GM11168 (cell line): ENCODE data around the gene DBX1.
"Not testable (repeated sequence)": the region's sequence is repeated elsewhere in the genome, so short reads cannot be mapped to it uniquely, and the experiment has no call there.

Experiments used
- in situ Hi-C: fragments of 300-500 bp; cut with MboI; formaldehyde crosslinking; loops from one replicate; pipeline ENCODE4 v1.12.0; 2022; ENCODE audit warnings: low sequenced_read_pairs; ENCODE audit not compliant: unreplicated experiment

DBX1 gene, protein sequence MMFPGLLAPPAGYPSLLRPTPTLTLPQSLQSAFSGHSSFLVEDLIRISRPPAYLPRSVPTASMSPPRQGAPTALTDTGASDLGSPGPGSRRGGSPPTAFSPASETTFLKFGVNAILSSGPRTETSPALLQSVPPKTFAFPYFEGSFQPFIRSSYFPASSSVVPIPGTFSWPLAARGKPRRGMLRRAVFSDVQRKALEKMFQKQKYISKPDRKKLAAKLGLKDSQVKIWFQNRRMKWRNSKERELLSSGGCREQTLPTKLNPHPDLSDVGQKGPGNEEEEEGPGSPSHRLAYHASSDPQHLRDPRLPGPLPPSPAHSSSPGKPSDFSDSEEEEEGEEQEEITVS

DNA sequence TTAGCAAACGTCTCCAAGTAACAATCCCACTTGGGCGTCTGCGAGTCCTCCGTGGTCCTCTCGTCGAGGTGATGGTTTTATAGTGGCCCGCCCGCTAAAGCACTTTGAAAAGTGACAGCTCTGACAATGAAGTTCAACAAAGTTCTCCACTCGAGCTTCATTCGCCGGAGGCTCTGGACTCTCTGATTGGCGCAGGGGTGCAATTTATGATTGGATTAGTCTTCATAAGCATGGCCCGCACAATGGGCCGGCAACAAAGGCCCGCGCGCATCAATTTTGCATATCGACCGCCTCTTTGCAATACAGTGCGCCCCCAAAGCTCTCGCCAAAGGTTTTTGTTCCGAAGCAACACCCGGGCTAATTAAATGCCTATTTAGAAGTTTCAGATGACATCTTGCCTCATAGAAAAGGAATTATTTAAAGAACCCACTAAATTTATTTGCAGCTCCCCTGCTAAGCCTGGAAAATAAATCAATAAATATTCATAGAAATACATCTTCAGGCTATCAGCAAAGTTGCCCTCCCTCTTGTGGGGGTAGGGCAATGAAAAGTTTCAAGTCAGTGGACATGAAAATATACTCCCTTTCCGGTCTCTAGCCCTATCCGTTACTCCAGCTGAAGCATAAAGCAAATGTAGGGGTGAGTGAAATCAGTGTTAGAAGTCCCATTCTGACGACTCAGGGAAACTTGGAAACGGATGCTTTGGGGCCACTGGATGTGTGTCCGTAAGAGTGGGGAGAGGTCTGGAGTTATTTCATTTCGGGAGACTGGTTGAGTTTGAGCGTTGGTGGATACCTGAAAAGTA lies at the start of gene DBX1:
DBX1 (minus strand) TSS at position 51 of the 805 bp plus-strand sequence. CDS start 151 bp downstream, outside the sequence.
- in situ Hi-C loops = no loop called here

DNA sequence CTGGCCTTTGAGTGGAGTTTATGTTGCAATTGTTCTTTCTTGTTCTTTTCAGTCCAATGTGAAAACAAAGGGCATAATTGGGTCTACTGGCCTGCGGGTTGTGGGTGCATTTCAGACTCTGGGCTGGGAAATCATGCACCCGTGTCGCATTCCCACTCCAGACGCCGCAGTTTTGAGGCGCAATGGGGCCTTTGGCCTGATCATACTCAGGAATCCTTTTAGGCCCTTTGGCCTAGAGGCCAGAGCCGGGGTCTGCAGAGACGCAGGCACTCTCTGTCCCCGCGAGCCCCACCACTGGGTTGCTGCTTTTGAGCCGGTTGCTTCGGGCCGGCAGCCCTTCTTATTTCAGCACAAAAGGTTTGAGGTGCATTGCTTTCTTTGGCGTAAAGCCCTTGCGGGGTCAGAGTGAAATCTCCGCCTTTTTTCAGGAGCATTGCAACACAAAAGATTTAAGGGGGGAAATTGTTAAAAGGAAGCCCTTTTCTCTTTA lies 48.4 kb upstream of the DBX1 start:
- in situ Hi-C loops = no loop called here

DNA sequence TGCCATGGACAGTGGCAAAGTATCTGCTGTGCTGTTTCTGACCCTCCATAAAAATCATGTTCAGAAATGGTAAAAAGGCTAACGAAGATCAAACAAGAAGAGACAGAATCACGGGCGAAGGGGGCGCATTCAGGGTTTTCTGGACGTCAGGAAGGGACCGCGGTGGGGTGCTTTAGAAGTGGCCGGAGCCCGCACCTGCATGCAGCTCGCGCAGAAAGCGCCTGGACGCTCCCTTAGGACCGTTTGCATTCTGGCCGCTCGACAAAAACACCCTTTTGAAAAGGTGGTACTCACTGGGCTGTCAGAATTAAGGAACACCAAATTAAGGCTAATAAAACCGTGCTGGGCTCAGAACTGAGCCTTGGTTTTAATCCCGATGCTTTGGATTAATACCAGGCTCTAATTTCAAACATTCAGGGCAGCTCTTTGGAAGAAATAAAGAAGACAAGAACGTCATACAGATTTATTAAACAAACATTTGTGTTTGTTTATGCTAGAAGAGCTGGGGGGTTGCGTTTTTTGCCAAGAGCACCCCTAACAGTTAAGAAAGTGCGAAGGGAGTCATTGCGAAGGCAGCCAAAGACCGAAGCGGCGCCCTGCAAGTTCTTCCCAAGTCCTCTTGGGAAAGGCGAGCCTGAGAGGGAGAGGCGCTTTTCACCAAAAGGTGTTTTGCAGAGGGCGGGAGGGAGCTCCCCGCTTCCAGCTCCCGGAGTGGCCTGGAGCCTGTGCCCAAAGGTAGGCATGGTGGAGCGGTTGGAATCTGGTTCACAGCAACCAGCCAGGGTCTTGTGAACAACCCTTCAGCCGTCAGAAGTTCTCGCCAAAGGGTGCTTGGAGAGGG lies 47.7 kb upstream of the DBX1 start:
- in situ Hi-C loops = no loop called here

- in situ Hi-C loops = no loop called here
Measured at GRCh38 chr11:20205807-20206206, 45.5 kb upstream of the DBX1 start.

DNA sequence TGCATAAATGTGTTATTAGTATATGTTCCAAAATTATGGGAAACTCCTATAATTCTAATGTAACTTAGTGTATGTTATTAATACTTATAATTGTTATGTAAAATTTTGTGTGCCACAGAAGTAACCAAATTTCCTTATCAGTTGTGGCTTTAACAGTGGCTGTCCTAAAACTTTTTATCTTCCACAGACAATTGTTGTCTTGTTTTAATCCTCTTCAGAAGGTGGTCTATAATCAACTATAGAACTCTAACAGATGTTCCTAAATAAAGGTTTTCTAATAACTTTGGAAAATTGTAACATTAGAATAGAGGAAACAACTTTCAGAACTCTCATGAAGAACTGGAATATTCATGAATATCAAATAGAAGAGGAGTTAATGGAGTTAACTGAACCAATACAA lies 44.4 kb upstream of the DBX1 start:
- in situ Hi-C loops = no loop called here

- in situ Hi-C loops = no loop called here
Measured at GRCh38 chr11:20203831-20204230, 43.6 kb upstream of the DBX1 start.

DNA sequence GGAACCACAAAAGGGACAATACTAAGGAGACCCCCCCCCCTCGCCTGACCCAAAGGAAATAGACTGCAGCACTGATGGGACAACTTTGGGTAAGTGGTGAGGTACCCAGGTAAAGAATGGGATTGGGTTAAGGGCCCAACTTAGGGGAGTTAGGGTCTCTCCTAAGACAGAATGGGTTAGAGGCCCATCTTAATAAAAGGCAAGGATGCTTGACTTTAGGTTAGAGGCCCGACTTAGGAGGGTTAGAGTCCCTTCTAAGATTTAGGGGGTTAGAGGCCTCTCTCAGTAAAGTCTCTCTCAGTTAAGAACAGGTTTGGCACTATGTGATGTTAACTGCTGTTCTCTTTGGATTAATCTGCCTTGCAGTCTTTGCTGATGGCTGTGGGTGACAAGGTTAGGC lies 41.0 kb upstream of the DBX1 start:
- in situ Hi-C loops = no loop called here

DNA sequence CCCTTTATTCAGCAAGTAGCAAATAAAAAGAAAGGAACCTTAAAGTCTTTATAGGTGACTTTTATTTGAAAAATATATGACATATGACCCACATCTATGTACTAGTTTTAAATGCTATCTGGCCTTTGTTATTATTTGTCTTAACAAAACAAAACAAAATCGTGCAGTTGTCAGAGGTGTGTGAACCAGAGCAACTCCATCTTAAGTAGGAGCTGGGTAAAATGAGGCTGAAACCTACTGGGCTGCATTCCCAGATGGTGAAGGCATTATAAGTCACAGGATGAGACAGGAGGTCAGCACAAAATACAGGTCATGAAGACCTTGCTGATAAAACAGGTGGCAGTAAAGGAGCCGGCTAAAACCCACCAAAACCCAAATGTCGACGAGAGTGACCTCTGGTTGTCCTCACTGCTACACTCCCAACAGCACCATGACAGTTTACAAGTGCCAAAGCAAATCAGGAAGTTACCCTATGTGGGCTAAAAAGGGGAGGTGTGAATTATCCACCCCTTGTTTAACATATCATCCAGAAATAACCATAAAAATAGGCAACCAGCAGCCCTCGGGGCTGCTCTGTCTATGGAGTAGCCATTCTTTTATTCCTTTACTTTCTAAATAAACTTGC lies 40.2 kb upstream of the DBX1 start:
- in situ Hi-C loops = not testable (repeated sequence)

GRCh38 chr11:20197881-20198280 lies 37.6 kb upstream of the DBX1 start:
- in situ Hi-C loops = no loop called here

GRCh38 chr11:20194470-20194869 lies 34.2 kb upstream of the DBX1 start:
- in situ Hi-C loops = no loop called here

GRCh38 chr11:20193307-20193706 lies 33.0 kb upstream of the DBX1 start:
- in situ Hi-C loops = no loop called here

DNA sequence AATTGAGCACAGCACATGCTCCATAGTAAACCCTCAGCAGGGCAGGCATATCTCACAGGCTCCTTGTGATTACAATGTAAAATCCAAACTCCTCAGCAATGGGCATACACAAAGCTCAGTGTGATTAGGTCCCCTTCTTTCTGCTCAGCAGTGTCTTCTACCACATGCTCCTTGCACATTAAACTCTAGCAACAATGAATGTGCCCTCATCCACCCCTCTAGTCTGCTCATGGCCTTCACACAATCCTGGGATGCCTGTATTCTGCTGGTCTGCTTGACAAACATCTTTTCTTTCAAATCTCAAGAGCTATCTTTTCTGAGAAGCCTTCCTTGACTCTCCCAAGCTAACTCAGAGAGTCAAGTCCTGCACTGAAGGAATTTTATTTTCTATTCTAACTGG lies 32.4 kb upstream of the DBX1 start:
- in situ Hi-C loops = no loop called here

DNA sequence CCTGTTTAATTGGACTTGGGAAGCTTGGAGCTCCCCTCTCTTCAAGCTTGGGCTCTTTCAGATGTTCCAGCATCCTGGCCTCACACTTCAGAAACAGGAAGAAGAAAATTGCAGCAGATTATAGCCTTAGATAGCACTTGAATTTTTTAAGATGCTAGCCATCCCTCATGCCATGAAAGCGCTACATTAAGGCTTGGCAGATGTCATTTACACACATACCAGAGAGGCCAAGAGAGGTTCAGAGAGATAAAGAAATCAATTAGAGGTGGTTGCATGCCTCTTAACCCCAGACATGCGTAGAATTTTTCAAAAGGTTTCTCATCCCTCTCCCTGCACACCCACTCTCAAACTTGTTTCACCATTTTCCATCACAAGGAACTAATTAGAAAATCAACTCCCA lies 31.9 kb upstream of the DBX1 start:
- in situ Hi-C loops = no loop called here

- in situ Hi-C loops = no loop called here
Measured at GRCh38 chr11:20178976-20179375, 18.7 kb upstream of the DBX1 start.

GRCh38 chr11:20177136-20177535 lies 16.9 kb upstream of the DBX1 start:
- in situ Hi-C loops = no loop called here

DNA sequence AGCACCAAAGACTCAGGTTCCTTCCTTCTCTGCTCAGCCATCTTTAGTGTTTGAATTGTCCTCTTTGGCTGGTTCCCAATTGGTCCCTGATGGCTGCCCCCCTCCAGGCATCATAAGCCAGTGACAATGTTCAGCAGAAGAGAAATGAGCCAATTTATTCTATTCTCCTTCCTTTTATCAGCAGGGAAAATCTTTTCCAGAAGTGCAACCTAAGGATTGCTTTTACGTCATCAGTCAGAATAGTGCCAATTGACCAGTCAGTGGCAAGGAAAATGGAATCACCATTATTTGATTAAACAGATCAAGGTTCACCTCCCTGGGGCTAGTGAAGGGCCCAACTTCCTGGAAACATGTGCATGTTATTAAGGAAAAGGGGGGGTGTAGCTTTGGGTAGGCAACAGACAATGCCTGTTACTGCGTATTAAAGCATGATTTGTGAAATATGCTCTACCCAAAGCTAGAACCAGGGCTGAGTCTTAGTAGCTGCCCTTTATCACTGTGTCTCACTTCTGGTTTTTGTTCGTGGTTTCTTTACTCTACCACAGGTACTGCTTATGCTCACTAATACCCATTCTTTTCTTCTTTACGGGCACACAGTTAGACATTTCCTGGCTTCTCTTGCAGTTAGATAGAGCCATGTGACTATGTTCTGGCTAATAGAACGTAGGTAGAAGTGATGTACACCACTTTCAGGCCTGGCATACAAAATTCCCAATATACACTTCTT lies 12.6 kb upstream of the DBX1 start:
- in situ Hi-C loops = no loop called here

- in situ Hi-C loops = no loop called here
Measured at GRCh38 chr11:20163783-20164481, 3.7 kb upstream of the DBX1 start.

DNA sequence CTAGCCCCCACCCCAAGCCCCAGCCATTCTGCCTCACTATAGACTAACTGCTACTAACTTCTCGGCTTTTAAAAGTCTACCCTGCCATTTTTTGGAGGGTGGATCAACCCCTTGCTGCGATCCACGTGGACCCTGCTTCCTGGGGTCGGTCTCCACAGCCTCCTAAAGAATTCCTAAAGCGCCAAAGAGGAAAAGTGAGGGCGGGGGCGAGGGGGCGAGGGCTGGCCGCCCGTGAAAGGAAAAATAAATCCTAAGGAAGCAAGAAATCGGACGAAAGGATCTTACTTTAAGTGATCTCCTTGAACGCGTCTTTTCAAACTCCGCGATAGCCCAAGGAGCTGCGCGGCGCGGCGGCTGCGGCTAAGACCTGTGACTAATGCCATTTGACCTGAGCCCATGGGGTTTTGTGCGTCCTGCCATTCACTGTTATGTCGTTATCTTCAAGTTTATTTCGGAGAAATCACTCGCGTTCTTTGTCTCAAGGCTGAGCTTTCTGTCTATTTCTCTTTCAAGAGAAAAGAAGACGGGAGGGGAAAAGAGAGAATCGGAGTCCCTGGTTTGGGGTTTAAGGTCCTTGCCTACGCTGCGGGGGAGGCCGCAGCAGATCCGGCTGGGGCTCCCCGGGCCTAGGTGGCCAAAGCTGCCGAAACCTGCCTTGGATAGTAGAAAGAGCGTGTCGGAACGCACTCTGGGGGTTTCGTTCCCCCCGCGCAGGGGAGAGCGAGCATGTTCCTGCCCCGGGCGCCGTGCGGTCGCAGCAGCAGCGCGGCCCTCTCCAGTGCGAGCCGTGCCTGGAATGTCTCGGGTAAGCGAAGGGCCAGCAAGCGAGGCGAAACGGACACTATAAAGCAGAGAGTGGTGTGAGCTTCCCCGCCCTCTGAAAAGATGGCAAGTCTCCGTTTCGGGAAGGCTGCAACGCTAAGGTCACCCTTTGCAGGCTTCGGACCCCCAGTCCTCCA lies 2.8 kb upstream of the DBX1 start:
- in situ Hi-C loops = no loop called here
